ENCODE results near the gene FLRT3.

DNA sequence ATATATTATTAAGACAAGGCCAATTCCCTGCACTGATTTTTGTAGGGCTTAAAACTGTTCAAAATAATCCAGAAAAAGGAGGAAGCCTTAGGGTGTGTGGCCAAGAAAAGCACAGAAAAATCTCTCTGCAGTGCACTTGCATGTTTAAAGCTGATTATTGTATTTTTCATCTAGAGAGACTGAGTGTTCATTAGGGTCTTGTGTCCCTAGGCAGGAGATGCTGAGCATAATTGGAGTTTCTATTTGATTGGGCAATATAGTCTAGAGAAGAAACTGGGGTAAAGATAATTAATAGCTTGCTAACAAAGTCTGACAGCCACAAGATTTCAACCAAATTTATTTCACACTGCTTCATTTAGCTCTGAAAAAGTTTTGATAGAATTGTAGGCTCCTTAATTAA is 2.4 kb downstream of the FLRT3 start:
- TF ChIP-seq POLR2A (IDR thresholded peaks at IDR 0.05) (no peak), EP300 (IDR thresholded peaks at IDR 0.05; ENCODE audit: low read depth) (no peak), POLR2AphosphoS5 (IDR thresholded peaks at IDR 0.05) (no peak)
- TF ChIP-seq, protein P1, sequence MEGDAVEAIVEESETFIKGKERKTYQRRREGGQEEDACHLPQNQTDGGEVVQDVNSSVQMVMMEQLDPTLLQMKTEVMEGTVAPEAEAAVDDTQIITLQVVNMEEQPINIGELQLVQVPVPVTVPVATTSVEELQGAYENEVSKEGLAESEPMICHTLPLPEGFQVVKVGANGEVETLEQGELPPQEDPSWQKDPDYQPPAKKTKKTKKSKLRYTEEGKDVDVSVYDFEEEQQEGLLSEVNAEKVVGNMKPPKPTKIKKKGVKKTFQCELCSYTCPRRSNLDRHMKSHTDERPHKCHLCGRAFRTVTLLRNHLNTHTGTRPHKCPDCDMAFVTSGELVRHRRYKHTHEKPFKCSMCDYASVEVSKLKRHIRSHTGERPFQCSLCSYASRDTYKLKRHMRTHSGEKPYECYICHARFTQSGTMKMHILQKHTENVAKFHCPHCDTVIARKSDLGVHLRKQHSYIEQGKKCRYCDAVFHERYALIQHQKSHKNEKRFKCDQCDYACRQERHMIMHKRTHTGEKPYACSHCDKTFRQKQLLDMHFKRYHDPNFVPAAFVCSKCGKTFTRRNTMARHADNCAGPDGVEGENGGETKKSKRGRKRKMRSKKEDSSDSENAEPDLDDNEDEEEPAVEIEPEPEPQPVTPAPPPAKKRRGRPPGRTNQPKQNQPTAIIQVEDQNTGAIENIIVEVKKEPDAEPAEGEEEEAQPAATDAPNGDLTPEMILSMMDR (IDR thresholded peaks at IDR 0.05): no peak

Measured in transverse colon (tissue), 4 donors.